SK-N-SH (cell line): Measurements from ENCODE around the gene ISLR2. TPM values are rescaled to one million over a fixed set of nuclear protein-coding genes. Genes with fewer than 3 reads are reported as not detected.
A peak's percentile ranks its signal among the peaks of the same experiment; 100 is the strongest.

Experiments
- CTCF ChIA-PET: fragments of 300-600, 350-600 bp; formaldehyde crosslinking; extraction: SDS; loops from one replicate; lab custom pipeline; 2021; lab: Yijun Ruan, JAX
- POLR2A ChIA-PET: fragments of 350-600 bp; sonication (Branson Sonifier 250); formaldehyde crosslinking; extraction: SDS; loops from one replicate; lab custom pipeline; 2020; ENCODE audit warnings: antibody characterized with exemption, inconsistent platforms; lab: Yijun Ruan, JAX
- DNase-seq: peaks from one replicate; pipeline ENCODE4 v3.0.0; 2012
- H2AFZ ChIP-seq: fragments of 200-600 bp; sonication (generic); 2 replicates; pipeline ENCODE4 v1.8.1; 2016; ENCODE audit warnings: antibody characterized with exemption, mild to moderate bottlenecking, low read depth
- H3F3A ChIP-seq: fragments of 200-600 bp; sonication (generic); replicated peaks from 2 replicates; pipeline ENCODE3; 2016; ENCODE audit warnings: antibody characterized with exemption, mild to moderate bottlenecking; ENCODE audit not compliant: insufficient read depth
- H3K27ac ChIP-seq, 2 experiments: fragments of 200-500 bp in 1 of 2; fragments of 200-600 bp in 1 of 2; sonication (Bioruptor generic) in 1 of 2; sonication (generic), shearing (Covaris generic) in 1 of 2; 2 replicates each; pipeline versions ENCODE4 v1.5.1 to v1.6.1; 2014 to 2016; ENCODE audit warnings: low read depth in 2 of 2, inconsistent platforms in 1 of 2, low read length in 1 of 2, mild to moderate bottlenecking in 1 of 2, mixed read lengths in 1 of 2
- H3K27me3 ChIP-seq: fragments of 200-600 bp; sonication (generic), shearing (Covaris generic); 2 replicates; pipeline ENCODE4 v1.6.1; 2016; ENCODE audit warnings: mixed run types; ENCODE audit not compliant: insufficient read depth
- H3K36me3 ChIP-seq, 2 experiments: fragments of 200-500 bp in 1 of 2; fragments of 200-600 bp in 1 of 2; sonication (Bioruptor generic) in 1 of 2; sonication (generic) in 1 of 2; replicated peaks in 1 of 2; 2 replicates each; pipeline versions ENCODE3 to v1.5.1; 2014 to 2016; ENCODE audit warnings: low read length in 1 of 2, mild to moderate bottlenecking in 1 of 2; ENCODE audit not compliant: insufficient read depth in 2 of 2, control insufficient read depth in 1 of 2
- H3K4me1 ChIP-seq, 2 experiments: fragments of 200-500 bp in 1 of 2; fragments of 200-600 bp in 1 of 2; sonication (Bioruptor generic) in 1 of 2; sonication (generic), shearing (Covaris generic) in 1 of 2; 2 replicates each; pipeline versions ENCODE4 v1.5.1 to v1.6.1; 2014 to 2016; ENCODE audit warnings: low read depth in 1 of 2, low read length in 1 of 2, mixed run types in 1 of 2; ENCODE audit not compliant: insufficient read depth in 2 of 2, control insufficient read depth in 1 of 2
- H3K4me2 ChIP-seq: fragments of 200-600 bp; sonication (generic), shearing (Covaris generic); 2 replicates; pipeline ENCODE4 v1.6.1; 2017; ENCODE audit warnings: mixed run types
- H3K4me3 ChIP-seq, 2 experiments: fragments of 200-500 bp in 1 of 2; fragments of 200-600 bp in 1 of 2; sonication (Bioruptor generic) in 1 of 2; sonication (generic), shearing (Covaris generic) in 1 of 2; 2 replicates each; pipeline versions ENCODE4 v1.5.1 to v1.8.1; 2014 to 2016; ENCODE audit warnings: low read depth in 2 of 2, inconsistent platforms in 1 of 2, low read length in 1 of 2, mild to moderate bottlenecking in 1 of 2, mixed read lengths in 1 of 2, moderate library complexity in 1 of 2
- H3K79me2 ChIP-seq: fragments of 200-600 bp; sonication (generic); 2 replicates; pipeline ENCODE4 v1.8.1; 2017; ENCODE audit warnings: mild to moderate bottlenecking; ENCODE audit not compliant: insufficient read depth
- H3K9ac ChIP-seq: fragments of 200-600 bp; sonication (generic); 2 replicates; pipeline ENCODE4 v1.6.1; 2017; ENCODE audit warnings: mixed run types
- H3K9me2 ChIP-seq: fragments of 200-600 bp; sonication (generic); 2 replicates; pipeline ENCODE4 v1.6.1; 2017; ENCODE audit warnings: mixed run types
- H3K9me3 ChIP-seq: fragments of 200-600 bp; sonication (generic); 2 replicates; pipeline ENCODE4 v1.6.1; 2017; ENCODE audit warnings: mixed run types, mild to moderate bottlenecking, moderate library complexity
- H4K20me1 ChIP-seq: fragments of 200-600 bp; sonication (generic); 2 replicates; pipeline ENCODE4 v1.6.1; 2017; ENCODE audit warnings: mild to moderate bottlenecking, mixed run types; ENCODE audit not compliant: insufficient read depth
- ELF1 ChIP-seq: IDR thresholded peaks from 2 replicates; pipeline ENCODE4 v1.4.0; 2012
- FOSL2 ChIP-seq: IDR thresholded peaks from 2 replicates; pipeline ENCODE4 v1.4.0; 2012; ENCODE audit warnings: low read depth, mild to moderate bottlenecking, moderate library complexity, borderline replicate concordance
- REST ChIP-seq: IDR thresholded peaks from 2 replicates; pipeline ENCODE4 v1.6.1; 2012; ENCODE audit warnings: mild to moderate bottlenecking, low read depth, low read length, moderate library complexity
- RFX5 ChIP-seq: IDR thresholded peaks from 2 replicates; pipeline ENCODE4 v1.6.1; 2012; ENCODE audit warnings: mild to moderate bottlenecking, improper control_type of control experiment, low read length
- SMC3 ChIP-seq: IDR thresholded peaks from 2 replicates; pipeline ENCODE4 v1.6.1; 2012; ENCODE audit warnings: low read depth, low read length, improper control_type of control experiment
- WGBS: methylation state at CpG from one replicate; pipeline ENCODE4 v1.1.6; 2017; ENCODE audit warnings: low lambda C conversion rate; 5-methylcytosine and 5-hydroxymethylcytosine counted together
- polyA plus RNA-seq, 3 experiments: library from polyadenylated mRNA; depleted of rRNA; stranded (reverse); fragments of >200 nt; gene quantifications; 2 replicates each; pipeline ENCODE4 v1.2.3, GENCODE V29; 2012
- small RNA-seq, 7 experiments: library from RNA; depleted of rRNA; stranded (forward); fragments of <200 nt; gene quantifications; one replicate each; pipeline ENCODE3, GENCODE V24; 2012
- TF ChIP-seq, protein P1 (sequence below): IDR thresholded peaks from 2 replicates; pipeline ENCODE4; 2012
- TF ChIP-seq, protein P2 (sequence below): IDR thresholded peaks from 2 replicates; pipeline ENCODE4 v1.4.0; 2012; ENCODE audit warnings: low read depth

Gene ISLR2
- polyA plus RNA-seq, 1 of the 3 experiments (the other 2 are of a cell fraction), result 0.56 TPM

- Histone ChIP-seq H3F3A (peaks cover 13% of the 10 kb centered on the region), H4K20me1 (no peaks in the 10 kb centered on the region), H3K9ac (no peak overlapping the region), H3K4me1 (peaks cover 21 to 28% of the 10 kb centered on the region in 2 experiments; a peak in 3 of 4 replicates), H3K36me3 (peaks cover 4 to 13% of the 10 kb centered on the region in 2 experiments), H3K27me3 (no peaks in the 10 kb centered on the region), H3K9me2 (no peaks in the 10 kb centered on the region), H3K9me3 (no peaks in the 10 kb centered on the region), H3K27ac (peak overlapping the region in 1 of 2 experiments; percentile 6; a peak in 2 of 4 replicates), H2AFZ (no peak overlapping the region), H3K79me2 (no peaks in the 10 kb centered on the region), H3K4me3 (no peak overlapping the region), H3K4me2 (no peak overlapping the region)
- CTCF ChIA-PET, result interaction anchor here (1.1 kb wide), 1 partner anchor 10 kb away, joined by 3 read pairs; no protein-coding TSS in a partner anchor
- TF ChIP-seq, protein P1, sequence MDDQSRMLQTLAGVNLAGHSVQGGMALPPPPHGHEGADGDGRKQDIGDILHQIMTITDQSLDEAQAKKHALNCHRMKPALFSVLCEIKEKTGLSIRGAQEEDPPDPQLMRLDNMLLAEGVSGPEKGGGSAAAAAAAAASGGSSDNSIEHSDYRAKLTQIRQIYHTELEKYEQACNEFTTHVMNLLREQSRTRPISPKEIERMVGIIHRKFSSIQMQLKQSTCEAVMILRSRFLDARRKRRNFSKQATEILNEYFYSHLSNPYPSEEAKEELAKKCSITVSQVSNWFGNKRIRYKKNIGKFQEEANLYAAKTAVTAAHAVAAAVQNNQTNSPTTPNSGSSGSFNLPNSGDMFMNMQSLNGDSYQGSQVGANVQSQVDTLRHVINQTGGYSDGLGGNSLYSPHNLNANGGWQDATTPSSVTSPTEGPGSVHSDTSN, result no peak
- TF ChIP-seq, protein P2, sequence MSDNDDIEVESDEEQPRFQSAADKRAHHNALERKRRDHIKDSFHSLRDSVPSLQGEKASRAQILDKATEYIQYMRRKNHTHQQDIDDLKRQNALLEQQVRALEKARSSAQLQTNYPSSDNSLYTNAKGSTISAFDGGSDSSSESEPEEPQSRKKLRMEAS, result no peak
- no peak for TF ChIP-seq FOSL2
- TF ChIP-seq REST, result no peak
- no peak for TF ChIP-seq RFX5
- TF ChIP-seq ELF1, result no peak
- POLR2A ChIA-PET, result no interaction called here
- WGBS, result 86% methylated on average over 12 of the region's 12 CpGs
- no peak for DNase-seq
Measured at GRCh38 chr15:74184582-74185091, 54.3 kb downstream of the ISLR2 start.

DNA sequence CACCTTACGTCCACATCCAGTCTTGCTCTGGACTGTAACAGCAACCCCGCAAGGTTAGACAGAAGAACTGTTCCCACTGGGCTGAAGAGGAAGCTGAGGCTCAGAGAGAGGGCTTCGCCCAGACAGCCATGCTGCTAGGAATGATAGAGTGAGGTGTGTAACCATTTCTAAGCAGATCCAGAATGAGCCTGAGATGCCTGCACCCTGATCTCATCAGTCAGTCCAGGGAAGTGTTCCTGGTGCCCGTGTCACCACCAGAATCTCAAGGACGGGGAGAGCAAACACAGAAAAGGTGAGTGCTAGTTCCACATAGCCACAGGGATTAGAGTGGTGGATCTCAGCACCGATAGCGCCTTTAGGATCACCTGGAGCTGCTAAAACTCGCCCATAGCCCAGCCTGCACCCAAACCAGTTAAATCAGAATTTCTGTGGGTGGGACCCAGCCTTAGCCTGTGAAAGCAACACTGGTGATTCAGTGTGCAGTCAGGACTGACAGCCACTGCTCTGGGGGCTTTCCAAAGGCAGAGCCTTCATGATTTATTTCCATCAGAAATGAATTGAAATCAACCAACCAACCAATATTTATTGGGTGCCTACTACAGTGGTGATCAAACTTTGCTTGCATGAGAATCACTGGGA is 55.4 kb downstream of the ISLR2 start:
- H3K79me2 ChIP-seq, result no peaks in the 10 kb centered on the region
- H4K20me1 ChIP-seq, result no peaks in the 10 kb centered on the region
- H3K4me3 ChIP-seq, result no peak overlapping the region
- H3K9me2 ChIP-seq, result no peaks in the 10 kb centered on the region
- H3K4me1 ChIP-seq, result peaks cover 9 to 16% of the 10 kb centered on the region in 2 experiments; a peak in 3 of 4 replicates
- no peak overlapping the region for H3K9ac ChIP-seq
- DNase-seq, result no peak
- TF ChIP-seq SMC3, result no peak
- TF ChIP-seq, protein P1, result 0 out of 2 replicates have a peak, but pooled peaks have one; percentile 15
- H3K36me3 ChIP-seq, result peaks cover 4 to 18% of the 10 kb centered on the region in 2 experiments
- no peak overlapping the region for H3K4me2 ChIP-seq
- no peaks in the 10 kb centered on the region for H3K27me3 ChIP-seq
- WGBS, result 70% methylated on average over 7 of the region's 8 CpGs
- ChIA-PET POLR2A (interaction anchor here (0.7 kb wide), 2 partner anchors 11 to 13 kb away, joined by 3 read pairs; no protein-coding TSS in a partner anchor), CTCF (interaction anchor here (1.1 to 3.2 kb wide), 3 partner anchors 9 to 122 kb away, joined by 3 to 17 read pairs (median 3); no protein-coding TSS in a partner anchor)
- peaks cover 7% of the 10 kb centered on the region for H3F3A ChIP-seq
- no peaks in the 10 kb centered on the region for H3K9me3 ChIP-seq
- no peak overlapping the region for H2AFZ ChIP-seq
- H3K27ac ChIP-seq, result peak overlapping the region in 1 of 2 experiments; percentile 39; a peak in 1 of 4 replicates

Small RNA genes lying within 50 kb of the gene (small RNA-seq; reads per million reads assigned to genes)
- 0 reads per million in 7 experiments for gene RF00017

Other genes with a start within 250 kb of the ISLR2 start
- 37.5 and 50.3 TPM in 2 replicates for gene LOXL1, start 204.1 kb upstream of the ISLR2 start, polyA plus RNA-seq (2012; rRNA removed)
- gene STOML1, start 138.3 kb upstream of the ISLR2 start, polyA plus RNA-seq (2012; rRNA removed), result 19.1 and 20.4 TPM in 2 replicates
- gene PML, start 135.9 kb upstream of the ISLR2 start, polyA plus RNA-seq (2012; rRNA removed), result 14.0 and 18.4 TPM in 2 replicates
- gene GOLGA6A, start 48.0 kb upstream of the ISLR2 start, polyA plus RNA-seq (2012; rRNA removed), result not detected in 2 replicates
- gene ISLR, start 43.1 kb downstream of the ISLR2 start, polyA plus RNA-seq (2012; rRNA removed), result 3.4 and 7.3 TPM in 2 replicates
- 27.9 and 31.0 TPM in 2 replicates for gene STRA6, start 72.2 kb downstream of the ISLR2 start, polyA plus RNA-seq (2012; rRNA removed)
- 3.3 and 4.0 TPM in 2 replicates for gene CCDC33, start 105.7 kb downstream of the ISLR2 start, polyA plus RNA-seq (2012; rRNA removed)
- 0.08 TPM in 1 of 2 replicates, not detected in the other for gene CYP11A1, start 237.1 kb downstream of the ISLR2 start, polyA plus RNA-seq (2012; rRNA removed)